ENCODE results near the gene IDH3B. TPM values are rescaled to one million over a fixed set of nuclear protein-coding genes. Genes with fewer than 3 reads are reported as not detected.

Gene IDH3B
- total RNA-seq, 4 donors from 2014 or later: 103 to 158 (median 116) TPM

DNA sequence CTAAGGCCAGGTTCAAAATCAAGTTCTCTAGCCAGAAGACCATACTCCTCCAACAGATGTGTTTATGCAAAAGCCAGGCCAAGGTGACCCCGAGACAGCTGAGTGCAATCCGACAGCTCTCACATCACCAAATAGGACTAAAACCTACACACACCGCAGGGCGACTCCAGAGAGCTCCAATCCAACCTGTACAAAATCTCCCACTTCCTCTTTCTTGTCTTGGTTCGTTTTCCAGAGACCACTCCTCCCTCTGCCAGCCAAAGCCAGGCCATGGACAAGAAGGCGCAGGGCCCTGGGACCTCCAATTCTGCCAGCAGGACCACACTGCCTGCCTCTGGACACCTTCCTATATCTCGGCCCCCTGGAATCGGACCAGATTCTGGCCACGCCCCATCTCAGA lies 23.1 kb downstream of the IDH3B start:
- no peak for TF ChIP-seq EP300 (IDR thresholded peaks at IDR 0.05)
- TF ChIP-seq POLR2AphosphoS5 (IDR thresholded peaks at IDR 0.05): no peak
- TF ChIP-seq POLR2A (IDR thresholded peaks at IDR 0.05): no peak
- TF ChIP-seq, protein P1, sequence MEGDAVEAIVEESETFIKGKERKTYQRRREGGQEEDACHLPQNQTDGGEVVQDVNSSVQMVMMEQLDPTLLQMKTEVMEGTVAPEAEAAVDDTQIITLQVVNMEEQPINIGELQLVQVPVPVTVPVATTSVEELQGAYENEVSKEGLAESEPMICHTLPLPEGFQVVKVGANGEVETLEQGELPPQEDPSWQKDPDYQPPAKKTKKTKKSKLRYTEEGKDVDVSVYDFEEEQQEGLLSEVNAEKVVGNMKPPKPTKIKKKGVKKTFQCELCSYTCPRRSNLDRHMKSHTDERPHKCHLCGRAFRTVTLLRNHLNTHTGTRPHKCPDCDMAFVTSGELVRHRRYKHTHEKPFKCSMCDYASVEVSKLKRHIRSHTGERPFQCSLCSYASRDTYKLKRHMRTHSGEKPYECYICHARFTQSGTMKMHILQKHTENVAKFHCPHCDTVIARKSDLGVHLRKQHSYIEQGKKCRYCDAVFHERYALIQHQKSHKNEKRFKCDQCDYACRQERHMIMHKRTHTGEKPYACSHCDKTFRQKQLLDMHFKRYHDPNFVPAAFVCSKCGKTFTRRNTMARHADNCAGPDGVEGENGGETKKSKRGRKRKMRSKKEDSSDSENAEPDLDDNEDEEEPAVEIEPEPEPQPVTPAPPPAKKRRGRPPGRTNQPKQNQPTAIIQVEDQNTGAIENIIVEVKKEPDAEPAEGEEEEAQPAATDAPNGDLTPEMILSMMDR (IDR thresholded peaks at IDR 0.05): no peak
- no peak overlapping the region for H3K4me3 ChIP-seq
- H3K36me3 ChIP-seq: peaks cover 0 to 43% of the 10 kb centered on the region in 2 donors
- H3K27me3 ChIP-seq: no peaks in the 10 kb centered on the region
- H3K4me1 ChIP-seq: no peaks in the 10 kb centered on the region
- ATAC-seq: no peak
- no peaks in the 10 kb centered on the region for H3K9me3 ChIP-seq
- no peak overlapping the region for H3K27ac ChIP-seq
- WGBS, 2 donors (ENCODE audit: low coverage in 1 of 2): 77 to 87% methylated on average over 4 to 9 of the region's 9 CpGs

DNA sequence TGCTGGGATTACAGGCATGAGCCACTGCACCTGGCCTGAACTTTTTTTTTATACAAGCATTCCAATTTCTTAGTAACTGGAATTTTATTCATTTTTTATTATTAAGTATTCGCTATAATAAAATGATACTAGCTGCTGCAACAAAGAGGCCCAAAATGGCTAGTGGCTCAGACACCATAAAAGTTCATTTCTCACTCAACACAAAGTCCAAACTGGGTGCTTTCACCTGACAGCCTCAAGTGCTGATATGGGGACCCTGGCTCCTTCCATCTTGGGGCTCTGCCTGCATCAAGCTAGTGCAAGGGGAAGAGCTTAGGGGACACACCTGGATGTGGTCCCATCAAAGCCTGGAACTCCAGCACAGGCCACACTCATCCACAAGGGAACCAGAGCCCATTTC lies 23.8 kb downstream of the IDH3B start:
- Histone ChIP-seq H3K9me3 (no peaks in the 10 kb centered on the region), H3K27ac (no peak overlapping the region), H3K36me3 (peaks cover 0 to 43% of the 10 kb centered on the region in 2 donors), H3K4me1 (no peaks in the 10 kb centered on the region), H3K27me3 (no peaks in the 10 kb centered on the region), H3K4me3 (no peak overlapping the region)
- 0% methylated on average over 1 of the region's 1 CpG; no CpG with 5 or more reads in 1 of the 2 donors for WGBS, 2 donors (ENCODE audit: low coverage in 1 of 2)
- ATAC-seq: no peak
- no peak for TF ChIP-seq POLR2A (IDR thresholded peaks at IDR 0.05)
- TF ChIP-seq EP300 (IDR thresholded peaks at IDR 0.05): no peak
- no peak for TF ChIP-seq POLR2AphosphoS5 (IDR thresholded peaks at IDR 0.05)
- TF ChIP-seq, protein P1 (IDR thresholded peaks at IDR 0.05): no peak

DNA sequence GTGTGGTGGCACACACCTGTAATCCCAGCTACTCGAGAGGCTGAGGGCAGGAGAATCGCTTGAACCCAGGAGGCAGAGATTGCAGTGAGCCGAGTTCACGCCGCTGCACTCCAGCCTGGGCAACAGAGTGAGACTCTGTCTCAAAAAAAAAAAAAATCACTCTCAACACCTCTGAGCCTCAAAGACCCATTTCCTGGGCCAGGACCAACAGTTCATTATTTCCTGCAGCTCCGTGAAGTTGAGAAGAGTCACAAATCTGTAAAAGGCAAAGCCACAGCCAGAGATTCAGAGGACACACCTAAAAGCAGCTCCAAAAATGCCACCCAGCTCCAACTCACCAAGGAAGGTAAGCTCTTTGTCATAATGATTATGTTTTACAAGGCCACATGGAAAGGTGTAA lies 26.8 kb downstream of the IDH3B start:
- WGBS, 2 donors (ENCODE audit: low coverage in 1 of 2): 56 to 83% methylated on average over 1 of the region's 6 CpGs
- TF ChIP-seq POLR2AphosphoS5 (IDR thresholded peaks at IDR 0.05) (no peak), EP300 (IDR thresholded peaks at IDR 0.05) (no peak)
- no peak for ATAC-seq
- H3K9me3 ChIP-seq: no peaks in the 10 kb centered on the region
- H3K4me1 ChIP-seq: no peaks in the 10 kb centered on the region
- H3K27ac ChIP-seq: no peak overlapping the region
- no peak overlapping the region for H3K4me3 ChIP-seq
- no peaks in the 10 kb centered on the region for H3K27me3 ChIP-seq
- peaks cover 0 to 25% of the 10 kb centered on the region in 2 donors for H3K36me3 ChIP-seq

DNA sequence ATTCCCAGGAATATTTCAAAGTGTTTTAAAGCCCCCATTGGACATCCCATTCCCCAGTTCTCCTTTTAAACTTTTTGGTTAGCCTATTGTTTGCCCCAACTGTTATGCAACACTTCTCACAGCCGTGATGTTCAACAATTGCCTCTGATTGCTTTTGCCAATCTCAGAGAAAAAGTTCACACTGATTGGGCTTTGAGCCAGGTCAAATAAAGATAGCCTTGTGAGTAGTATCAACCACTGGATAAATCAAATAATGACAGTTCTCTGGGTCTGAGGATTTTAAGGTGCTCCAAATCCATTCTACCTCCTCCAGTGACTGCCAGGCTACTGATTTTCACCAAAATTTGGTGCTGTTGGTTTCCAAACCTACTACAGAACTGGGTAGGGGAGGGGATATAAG lies 30.6 kb downstream of the IDH3B start:
- H3K4me3 ChIP-seq: no peak overlapping the region
- H3K27me3 ChIP-seq: no peaks in the 10 kb centered on the region
- no peak for ATAC-seq
- no peaks in the 10 kb centered on the region for H3K36me3 ChIP-seq
- WGBS, 2 donors (ENCODE audit: low coverage in 1 of 2): 0% methylated on average over 1 of the region's 1 CpG
- no peak for TF ChIP-seq POLR2AphosphoS5 (IDR thresholded peaks at IDR 0.05)
- TF ChIP-seq, protein P1 (IDR thresholded peaks at IDR 0.05): no peak
- no peak for TF ChIP-seq EP300 (IDR thresholded peaks at IDR 0.05)
- no peak for TF ChIP-seq POLR2A (IDR thresholded peaks at IDR 0.05)
- H3K27ac ChIP-seq: no peak overlapping the region
- H3K9me3 ChIP-seq: peaks cover 0 to 11% (median 0%) of the 10 kb centered on the region in 3 donors
- H3K4me1 ChIP-seq: no peaks in the 10 kb centered on the region

DNA sequence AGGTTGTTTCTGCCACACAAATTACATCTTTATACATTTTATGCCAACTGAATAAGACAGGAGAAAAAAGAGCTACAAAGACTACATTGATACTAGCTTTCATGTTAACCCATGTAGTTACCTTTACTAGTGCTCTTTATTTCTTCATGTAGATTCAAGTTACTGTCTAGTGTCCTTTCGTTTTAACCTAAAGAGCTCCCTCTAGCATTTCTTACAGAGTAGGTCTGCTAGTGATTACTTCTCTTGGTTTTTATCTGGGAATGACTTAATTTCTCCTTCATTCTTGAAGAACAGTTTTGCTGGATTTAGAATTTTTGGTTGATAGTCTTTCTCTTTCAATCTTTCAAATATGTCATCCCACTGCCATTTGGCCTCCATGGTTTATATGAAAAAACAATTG lies 32.8 kb downstream of the IDH3B start:
- Histone ChIP-seq H3K4me3 (no peak overlapping the region), H3K9me3 (peaks cover 0 to 17% (median 0%) of the 10 kb centered on the region in 3 donors), H3K27me3 (peaks cover 10% of the 10 kb centered on the region), H3K4me1 (no peaks in the 10 kb centered on the region), H3K27ac (no peak overlapping the region), H3K36me3 (no peaks in the 10 kb centered on the region)
- TF ChIP-seq POLR2AphosphoS5 (IDR thresholded peaks at IDR 0.05) (no peak), POLR2A (IDR thresholded peaks at IDR 0.05) (no peak), EP300 (IDR thresholded peaks at IDR 0.05) (no peak)
- TF ChIP-seq, protein P1 (IDR thresholded peaks at IDR 0.05): no peak
- WGBS, 2 donors (ENCODE audit: low coverage in 1 of 2): 8 to 14% methylated on average over 1 of the region's 1 CpG
- ATAC-seq: no peak
